Endodermal cell (in vitro differentiated cells): ENCODE measurements around the gene S100A11. TPM values are rescaled to one million over a fixed set of nuclear protein-coding genes. Genes with fewer than 3 reads are reported as not detected.

Source experiments
- DNase-seq: peaks from one replicate; pipeline ENCODE4 v3.0.0-alpha.2; 2017
- H3K27ac ChIP-seq: 2 replicates; pipeline ENCODE4 v1.5.1; 2013; ENCODE audit warnings: mild to moderate bottlenecking, low read depth, low read length, moderate library complexity
- H3K27me3 ChIP-seq: 2 replicates; pipeline ENCODE4 v1.6.1; 2013; ENCODE audit warnings: mild to moderate bottlenecking, low read length, moderate library complexity; ENCODE audit not compliant: insufficient read depth, control insufficient read depth, poor library complexity, severe bottlenecking
- H3K36me3 ChIP-seq: 2 replicates; pipeline ENCODE4 v1.7.0; 2013; ENCODE audit warnings: mild to moderate bottlenecking, low read length, moderate library complexity; ENCODE audit not compliant: control insufficient read depth, insufficient read depth
- H3K4me1 ChIP-seq: one replicate; pipeline ENCODE4 v1.7.0; 2013; ENCODE audit warnings: low read length; ENCODE audit not compliant: control insufficient read depth, insufficient read depth
- H3K4me3 ChIP-seq: 2 replicates; pipeline ENCODE4 v1.5.1; 2013; ENCODE audit warnings: mild to moderate bottlenecking, low read length, moderate library complexity
- H3K9ac ChIP-seq: 2 replicates; pipeline ENCODE4 v1.6.1; 2013; ENCODE audit warnings: mild to moderate bottlenecking, low read length, moderate library complexity; ENCODE audit not compliant: poor library complexity, severe bottlenecking; ENCODE audit errors: extremely low read depth
- H3K9me3 ChIP-seq: 2 replicates; pipeline ENCODE4 v1.6.1; 2013; ENCODE audit warnings: mild to moderate bottlenecking, low read length, moderate library complexity; ENCODE audit not compliant: control insufficient read depth
- H3K27ac Mint-ChIP-seq: 2 replicates; pipeline ENCODE4 v1.8.0; 2020; ENCODE audit warnings: mixed read lengths
- H3K27me3 Mint-ChIP-seq: 2 replicates; pipeline ENCODE4 v1.8.0; 2021; ENCODE audit warnings: mild to moderate bottlenecking, mixed read lengths; ENCODE audit not compliant: insufficient read depth
- H3K36me3 Mint-ChIP-seq: 2 replicates; pipeline ENCODE4 v1.8.0; 2020; ENCODE audit warnings: low read depth, mixed read lengths
- H3K4me1 Mint-ChIP-seq: 2 replicates; pipeline ENCODE4 v1.8.0; 2020; ENCODE audit warnings: mixed read lengths
- H3K4me3 Mint-ChIP-seq: 2 replicates; pipeline ENCODE4 v1.8.0; 2020; ENCODE audit warnings: mild to moderate bottlenecking, moderate library complexity, mixed read lengths
- H3K9me3 Mint-ChIP-seq: 2 replicates; pipeline ENCODE4 v1.8.0; 2020; ENCODE audit warnings: mild to moderate bottlenecking, mixed read lengths
- WGBS, 2 experiments: methylation state at CpG; one replicate each; pipeline versions ENCODE4 v1.1.5 to v1.1.7; 2013; ENCODE audit warnings: missing lambda C conversion rate in 2 of 2, mixed read lengths in 1 of 2; ENCODE audit not compliant: insufficient coverage in 1 of 2, insufficient read length in 1 of 2; 5-methylcytosine and 5-hydroxymethylcytosine counted together
- total RNA-seq, 2 donors: library from RNA; stranded (reverse); fragmentation: NEBNext Ultra II Directional in 1 of 2; extraction: Animal tissue kit (Norgen Biotek cat#: 25700) in 1 of 2; gene quantifications; 2 replicates in 1 of 2; 3 replicates in 1 of 2; pipeline ENCODE4 v1.2.1, GENCODE V29; 2021
- TF ChIP-seq, protein P1 (sequence below): fragments of 200-600 bp; sonication (generic); conservative IDR thresholded peaks from 2 replicates; pipeline ENCODE4 v1.5.0; 2021; ENCODE audit warnings: antibody characterized with exemption, mild to moderate bottlenecking

S100A11 gene
- total RNA-seq, 2 donors from 2014 or later: 163 to 248 TPM

DNA sequence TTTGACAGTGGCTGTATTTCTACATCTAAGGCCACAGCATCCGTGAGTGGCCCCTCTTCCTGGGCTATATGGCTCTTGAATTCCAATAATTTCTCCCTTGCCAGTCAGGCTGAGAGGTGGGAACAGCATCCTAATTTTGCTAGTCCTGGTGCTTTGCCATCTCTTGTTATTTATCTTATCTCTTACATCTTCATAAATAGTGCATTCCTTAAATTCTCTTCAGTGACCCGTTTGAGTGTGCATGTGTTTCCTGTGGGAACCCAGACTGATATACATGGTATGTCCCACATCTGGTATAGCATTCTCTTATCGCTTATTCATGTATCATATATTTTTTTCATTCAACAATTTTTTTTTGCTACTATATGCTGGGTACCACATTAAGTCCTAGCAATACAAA, 9.9 kb downstream of the S100A11 start:
- DNase-seq: no peak
- TF ChIP-seq, protein P1, sequence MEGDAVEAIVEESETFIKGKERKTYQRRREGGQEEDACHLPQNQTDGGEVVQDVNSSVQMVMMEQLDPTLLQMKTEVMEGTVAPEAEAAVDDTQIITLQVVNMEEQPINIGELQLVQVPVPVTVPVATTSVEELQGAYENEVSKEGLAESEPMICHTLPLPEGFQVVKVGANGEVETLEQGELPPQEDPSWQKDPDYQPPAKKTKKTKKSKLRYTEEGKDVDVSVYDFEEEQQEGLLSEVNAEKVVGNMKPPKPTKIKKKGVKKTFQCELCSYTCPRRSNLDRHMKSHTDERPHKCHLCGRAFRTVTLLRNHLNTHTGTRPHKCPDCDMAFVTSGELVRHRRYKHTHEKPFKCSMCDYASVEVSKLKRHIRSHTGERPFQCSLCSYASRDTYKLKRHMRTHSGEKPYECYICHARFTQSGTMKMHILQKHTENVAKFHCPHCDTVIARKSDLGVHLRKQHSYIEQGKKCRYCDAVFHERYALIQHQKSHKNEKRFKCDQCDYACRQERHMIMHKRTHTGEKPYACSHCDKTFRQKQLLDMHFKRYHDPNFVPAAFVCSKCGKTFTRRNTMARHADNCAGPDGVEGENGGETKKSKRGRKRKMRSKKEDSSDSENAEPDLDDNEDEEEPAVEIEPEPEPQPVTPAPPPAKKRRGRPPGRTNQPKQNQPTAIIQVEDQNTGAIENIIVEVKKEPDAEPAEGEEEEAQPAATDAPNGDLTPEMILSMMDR: no peak
- Mint-ChIP-seq H3K9me3 (no peaks in the 10 kb centered on the region), H3K4me3 (no peak overlapping the region), H3K27me3 (peaks cover 6% of the 10 kb centered on the region), H3K27ac (no peak overlapping the region), H3K36me3 (peaks cover under 1% of the 10 kb centered on the region), H3K4me1 (peaks cover 10% of the 10 kb centered on the region)
- WGBS, 2 experiments: 85 to 90% methylated on average over 2 to 3 of the region's 3 CpGs
- Histone ChIP-seq H3K36me3 (no peaks in the 10 kb centered on the region), H3K9me3 (no peaks in the 10 kb centered on the region), H3K4me1 (no peaks in the 10 kb centered on the region), H3K4me3 (no peak overlapping the region), H3K9ac (no peak overlapping the region), H3K27me3 (peaks cover 11% of the 10 kb centered on the region), H3K27ac (no peak overlapping the region)

DNA sequence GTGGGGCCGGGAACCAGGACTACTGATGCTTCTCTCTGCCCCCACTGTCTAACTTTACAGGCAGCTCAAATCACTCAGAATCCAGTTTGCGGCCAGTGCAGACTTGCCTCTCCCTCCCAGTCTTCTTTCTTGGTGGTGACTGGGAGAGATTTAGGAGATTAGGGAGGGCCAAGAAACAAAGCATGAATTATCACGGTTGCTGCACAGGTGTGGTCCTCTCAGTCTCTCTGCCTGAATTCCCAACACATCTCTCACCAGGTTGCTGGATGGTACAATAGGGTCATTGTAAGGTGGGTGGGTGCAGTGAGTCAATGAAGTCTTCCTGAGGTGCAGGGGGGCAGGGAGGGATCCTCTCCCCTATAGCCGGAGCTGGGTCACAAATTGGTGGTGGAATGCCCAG, 12.6 kb downstream of the S100A11 start:
- H3K27ac ChIP-seq: no peak overlapping the region
- H3K9ac ChIP-seq: no peak overlapping the region
- WGBS, 2 experiments: 78 to 80% methylated on average over 1 to 4 of the region's 4 CpGs

DNA sequence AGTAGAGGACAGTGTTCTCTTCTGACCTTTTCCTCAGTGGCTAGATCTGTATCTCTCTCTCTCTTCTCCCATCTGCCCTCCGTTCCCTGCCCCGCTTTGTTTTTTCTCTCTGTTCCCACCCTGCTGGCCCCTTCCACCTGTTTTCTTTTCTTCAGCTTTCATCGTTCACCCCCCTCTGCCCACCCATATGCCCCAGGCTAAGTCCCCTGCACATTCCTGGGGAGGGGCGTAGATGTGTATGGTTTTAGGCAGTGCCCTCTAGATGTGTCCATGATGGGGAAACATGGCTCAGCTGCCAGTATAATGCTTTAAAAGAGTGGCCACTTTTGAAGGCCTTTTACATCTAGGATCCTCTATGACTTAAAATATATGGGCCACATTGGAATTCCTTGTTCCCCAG, 13.6 kb downstream of the S100A11 start:
- no peaks in the 10 kb centered on the region for H3K9me3 ChIP-seq
- H3K4me1 Mint-ChIP-seq: peaks cover 7% of the 10 kb centered on the region
- H3K27me3 ChIP-seq: no peaks in the 10 kb centered on the region
- H3K9ac ChIP-seq: no peak overlapping the region
- DNase-seq: no peak
- no peaks in the 10 kb centered on the region for H3K36me3 Mint-ChIP-seq
- WGBS, 2 experiments: 87 to 100% methylated on average over 1 to 4 of the region's 4 CpGs
- TF ChIP-seq, protein P1: no peak
- H3K36me3 ChIP-seq: no peaks in the 10 kb centered on the region
- no peaks in the 10 kb centered on the region for H3K4me1 ChIP-seq
- no peak overlapping the region for H3K4me3 Mint-ChIP-seq
- peaks cover 6% of the 10 kb centered on the region for H3K27me3 Mint-ChIP-seq
- no peak overlapping the region for H3K4me3 ChIP-seq
- no peaks in the 10 kb centered on the region for H3K9me3 Mint-ChIP-seq
- H3K27ac ChIP-seq: no peak overlapping the region
- H3K27ac Mint-ChIP-seq: no peak overlapping the region

More for the DNA sequence above, 12.6 kb downstream of the S100A11 start:
- H3K27me3 Mint-ChIP-seq: peaks cover 6% of the 10 kb centered on the region
- Histone ChIP-seq H3K9me3 (no peaks in the 10 kb centered on the region), H3K27me3 (peaks cover 2% of the 10 kb centered on the region), H3K4me3 (no peak overlapping the region), H3K36me3 (no peaks in the 10 kb centered on the region), H3K4me1 (no peaks in the 10 kb centered on the region)
- H3K4me1 Mint-ChIP-seq: peaks cover 7% of the 10 kb centered on the region
- no peak overlapping the region for H3K27ac Mint-ChIP-seq
- no peaks in the 10 kb centered on the region for H3K9me3 Mint-ChIP-seq
- H3K4me3 Mint-ChIP-seq: no peak overlapping the region
- TF ChIP-seq, protein P1: no peak
- DNase-seq: no peak
- no peaks in the 10 kb centered on the region for H3K36me3 Mint-ChIP-seq
